B cell (primary cell): Measurements from ENCODE around the gene CLASP2. TPM values are rescaled to one million over a fixed set of nuclear protein-coding genes. Genes with fewer than 3 reads are reported as not detected.

Experiments
- ATAC-seq: fragments of 200-7000 bp; cut with Tn5 transposase; one replicate; pipeline ENCODE4 v1.10.0; 2021; ENCODE audit warnings: low read depth, mild to moderate bottlenecking, moderate number of reproducible peaks, moderate library complexity
- CTCF ChIA-PET: fragments of 350-600 bp; sonication (Branson Sonifier 250); formaldehyde crosslinking; loops from one replicate; lab custom pipeline; 2021; ENCODE audit warnings: antibody characterized with exemption, inconsistent platforms; lab: Charles Lee
- POLR2A ChIA-PET: fragments of 350-600 bp; sonication (Branson Sonifier 250); formaldehyde crosslinking; loops from one replicate; lab custom pipeline; 2021; ENCODE audit warnings: antibody characterized with exemption; lab: Charles Lee
- DNase-seq: peaks from one replicate; pipeline ENCODE4 v3.0.0; 2013
- H2AFZ ChIP-seq: 2 replicates; pipeline ENCODE4 v1.6.1; 2012; ENCODE audit warnings: mild to moderate bottlenecking, low read depth, low read length; ENCODE audit not compliant: insufficient read depth, poor library complexity, severe bottlenecking
- H3K27ac ChIP-seq, 2 donors: 1 replicate in 1 of 2; 2 replicates in 1 of 2; pipeline ENCODE4 v1.5.1; 2012 to 2013; ENCODE audit warnings: low read length in 2 of 2, mild to moderate bottlenecking in 2 of 2, moderate library complexity in 1 of 2
- H3K27me3 ChIP-seq, 4 experiments: fragments of 200-600 bp in 1 of 4; sonication (generic) in 1 of 4; replicated peaks in 1 of 4; 1 replicate in 2 of 4; 2 replicates in 2 of 4; pipeline versions ENCODE4 v1.6.1 to v1.7.0; 2013 to 2016; ENCODE audit warnings: low read length in 3 of 4, mild to moderate bottlenecking in 2 of 4, mixed read lengths in 1 of 4, moderate library complexity in 1 of 4; ENCODE audit not compliant: insufficient read depth in 4 of 4, control insufficient read depth in 3 of 4; ENCODE audit errors: control extremely low read depth in 1 of 4
- H3K36me3 ChIP-seq, 2 experiments: replicated peaks in 1 of 2; 1 replicate in 1 of 2; 2 replicates in 1 of 2; pipeline versions ENCODE4 v1.6.1 to v1.7.1; 2013; ENCODE audit warnings: low read length in 1 of 2; ENCODE audit not compliant: insufficient read depth in 2 of 2, control insufficient read depth in 1 of 2; ENCODE audit errors: control extremely low read depth in 1 of 2, extremely low read depth in 1 of 2
- H3K4me1 ChIP-seq, 2 donors: fragments of 200-600 bp in 1 of 2; sonication (generic) in 1 of 2; 1 replicate in 1 of 2; 2 replicates in 1 of 2; pipeline versions ENCODE4 v1.5.1 to v1.6.1; 2013 to 2017; ENCODE audit warnings: low read length in 2 of 2; ENCODE audit not compliant: control insufficient read depth in 2 of 2, insufficient read depth in 2 of 2
- H3K4me2 ChIP-seq: replicated peaks from 2 replicates; pipeline ENCODE3; 2012; ENCODE audit warnings: mild to moderate bottlenecking, low read depth, low read length; ENCODE audit not compliant: poor library complexity, severe bottlenecking
- H3K4me3 ChIP-seq, 5 experiments: fragments of 200-600 bp in 1 of 5; sonication (generic) in 1 of 5; 1 replicate in 3 of 5; 2 replicates in 2 of 5; pipeline versions ENCODE4 v1.5.1 to v1.7.0; 2011 to 2016; ENCODE audit warnings: low read length in 4 of 5, mild to moderate bottlenecking in 4 of 5, low read depth in 2 of 5, control low read depth in 1 of 5, moderate library complexity in 1 of 5; ENCODE audit not compliant: insufficient read depth in 1 of 5; ENCODE audit errors: control extremely low read depth in 1 of 5, extremely low read depth in 1 of 5
- H3K79me2 ChIP-seq: fragments of 200-600 bp; sonication (generic); one replicate; pipeline ENCODE4 v1.6.0; 2016; ENCODE audit warnings: low read length; ENCODE audit not compliant: control insufficient read depth, insufficient read depth
- H3K9ac ChIP-seq: fragments of 200-600 bp; sonication (generic); 2 replicates; pipeline ENCODE4 v1.6.1; 2017; ENCODE audit warnings: mild to moderate bottlenecking, low read length, moderate library complexity
- H3K9me3 ChIP-seq, 3 donors: one replicate each; pipeline versions ENCODE4 v1.6.1 to v1.7.1; 2013; ENCODE audit warnings: low read length in 2 of 3; ENCODE audit not compliant: control insufficient read depth in 2 of 3, insufficient read depth in 1 of 3; ENCODE audit errors: control extremely low read depth in 1 of 3
- H4K20me1 ChIP-seq: 2 replicates; pipeline ENCODE4 v1.6.0; 2012; ENCODE audit warnings: mild to moderate bottlenecking, low read length; ENCODE audit not compliant: insufficient read depth, control insufficient read depth, poor library complexity, severe bottlenecking
- H3K27ac Mint-ChIP-seq: one replicate; pipeline ENCODE4 v1.8.0; 2021; ENCODE audit warnings: mixed read lengths
- H3K27me3 Mint-ChIP-seq: one replicate; pipeline ENCODE4 v1.8.0; 2021; ENCODE audit warnings: mixed read lengths
- H3K4me1 Mint-ChIP-seq: one replicate; pipeline ENCODE4 v1.8.0; 2021; ENCODE audit warnings: mixed read lengths
- H3K4me3 Mint-ChIP-seq: one replicate; pipeline ENCODE4 v1.8.0; 2021; ENCODE audit warnings: mixed read lengths
- H3K9me3 Mint-ChIP-seq: one replicate; pipeline ENCODE4 v1.8.0; 2022; ENCODE audit warnings: mixed read lengths; ENCODE audit not compliant: insufficient read depth
- EZH2 ChIP-seq: IDR thresholded peaks from 2 replicates; pipeline ENCODE4 v1.6.1; 2012; ENCODE audit warnings: borderline replicate concordance, low read depth, mild to moderate bottlenecking, moderate library complexity, low read length; ENCODE audit not compliant: insufficient read depth, poor library complexity, severe bottlenecking
- WGBS: methylation state at CpG from one replicate; pipeline ENCODE4 v1.1.5; 2013; ENCODE audit warnings: missing lambda C conversion rate; ENCODE audit not compliant: insufficient coverage; 5-methylcytosine and 5-hydroxymethylcytosine counted together
- intact Hi-C: fragments of 100-400 bp; cut with micrococcal nuclease; formaldehyde crosslinking; loops from one replicate; pipeline ENCODE4 v1.10.0; 2022
- polyA plus RNA-seq: library from polyadenylated mRNA; depleted of rRNA; stranded (reverse); fragments of >200 nt; gene quantifications from 2 replicates; pipeline ENCODE4 v1.2.3, GENCODE V29; 2012
- total RNA-seq, 2 donors: library from RNA; stranded (reverse); fragments of 120-200 nt in 1 of 2; gene quantifications; 1 replicate in 1 of 2; 2 replicates in 1 of 2; pipeline versions ENCODE4 v1.2.3 to v1.2.4, GENCODE V29; 2013 to 2022
- TF ChIP-seq, protein P1 (sequence below): fragments of 200-600 bp; IDR thresholded peaks from one replicate; pipeline ENCODE4 v1.8.0; 2022; ENCODE audit warnings: antibody characterized with exemption, mild to moderate bottlenecking

The CLASP2 gene
- total and polyA plus RNA-seq, 2 donors (not counting 1 experiment from before 2014, with no cell fraction given): 10.7 to 109 TPM

- Histone ChIP-seq H3K9me3 (no peaks in the 10 kb centered on the region), H3K36me3 (no peaks in the 10 kb centered on the region), H3K4me1 (peaks cover 6 to 17% of the 10 kb centered on the region in 2 donors), H2AFZ (no peak overlapping the region), H3K27ac (no peak overlapping the region), H4K20me1 (no peaks in the 10 kb centered on the region), H3K27me3 (no peaks in the 10 kb centered on the region), H3K9ac (no peak overlapping the region), H3K4me2 (no peak overlapping the region), H3K4me3 (no peak overlapping the region), H3K79me2 (no peaks in the 10 kb centered on the region)
- H3K9me3 Mint-ChIP-seq: no peaks in the 10 kb centered on the region
- DNase-seq (no peak), ATAC-seq (no peak)
- peaks cover 7% of the 10 kb centered on the region for H3K4me1 Mint-ChIP-seq
- no CpG with 5 or more reads among the region's 1 CpG for WGBS
- intact Hi-C loops: no loop called here
- H3K4me3 Mint-ChIP-seq: no peak overlapping the region
- POLR2A ChIA-PET: no interaction called here
- TF ChIP-seq, protein P1, sequence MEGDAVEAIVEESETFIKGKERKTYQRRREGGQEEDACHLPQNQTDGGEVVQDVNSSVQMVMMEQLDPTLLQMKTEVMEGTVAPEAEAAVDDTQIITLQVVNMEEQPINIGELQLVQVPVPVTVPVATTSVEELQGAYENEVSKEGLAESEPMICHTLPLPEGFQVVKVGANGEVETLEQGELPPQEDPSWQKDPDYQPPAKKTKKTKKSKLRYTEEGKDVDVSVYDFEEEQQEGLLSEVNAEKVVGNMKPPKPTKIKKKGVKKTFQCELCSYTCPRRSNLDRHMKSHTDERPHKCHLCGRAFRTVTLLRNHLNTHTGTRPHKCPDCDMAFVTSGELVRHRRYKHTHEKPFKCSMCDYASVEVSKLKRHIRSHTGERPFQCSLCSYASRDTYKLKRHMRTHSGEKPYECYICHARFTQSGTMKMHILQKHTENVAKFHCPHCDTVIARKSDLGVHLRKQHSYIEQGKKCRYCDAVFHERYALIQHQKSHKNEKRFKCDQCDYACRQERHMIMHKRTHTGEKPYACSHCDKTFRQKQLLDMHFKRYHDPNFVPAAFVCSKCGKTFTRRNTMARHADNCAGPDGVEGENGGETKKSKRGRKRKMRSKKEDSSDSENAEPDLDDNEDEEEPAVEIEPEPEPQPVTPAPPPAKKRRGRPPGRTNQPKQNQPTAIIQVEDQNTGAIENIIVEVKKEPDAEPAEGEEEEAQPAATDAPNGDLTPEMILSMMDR: no peak
- TF ChIP-seq EZH2: no peak
- CTCF ChIA-PET: no interaction called here
- no peaks in the 10 kb centered on the region for H3K27me3 Mint-ChIP-seq
- H3K27ac Mint-ChIP-seq: no peak overlapping the region
Observed at GRCh38 chr3:33488683-33489082, 229.4 kb downstream of the CLASP2 start.

- no peaks in the 10 kb centered on the region for H3K27me3 ChIP-seq
- peaks cover 6 to 17% of the 10 kb centered on the region in 2 donors for H3K4me1 ChIP-seq
- H3K9ac ChIP-seq: no peak overlapping the region
- no peak overlapping the region for H3K4me3 ChIP-seq
- Mint-ChIP-seq H3K4me1 (peaks cover 7% of the 10 kb centered on the region), H3K27me3 (no peaks in the 10 kb centered on the region), H3K4me3 (no peak overlapping the region), H3K9me3 (no peaks in the 10 kb centered on the region), H3K27ac (no peak overlapping the region)
- ATAC-seq: no peak
- H3K4me2 ChIP-seq: no peak overlapping the region
- POLR2A ChIA-PET: no interaction called here
- H3K79me2 ChIP-seq: no peaks in the 10 kb centered on the region
- no peaks in the 10 kb centered on the region for H3K36me3 ChIP-seq
- H4K20me1 ChIP-seq: no peaks in the 10 kb centered on the region
- no peak overlapping the region for H2AFZ ChIP-seq
- WGBS: no CpG with 5 or more reads among the region's 2 CpGs
- intact Hi-C loops: no loop called here
- no peak overlapping the region for H3K27ac ChIP-seq
- CTCF ChIA-PET: no interaction called here
- TF ChIP-seq, protein P1: no peak
- no peak for TF ChIP-seq EZH2
- DNase-seq: no peak
- H3K9me3 ChIP-seq: no peaks in the 10 kb centered on the region
Observed at GRCh38 chr3:33488246-33488645, 229.8 kb downstream of the CLASP2 start.
